HG03565 (cell line): ENCODE data around the gene LRRTM3.

ENCODE experiments used
- ATAC-seq: cut with Tn5 transposase; IDR thresholded peaks from one replicate; pipeline ENCODE4 v1.9.1; 2021; ENCODE audit warnings: mild to moderate bottlenecking, moderate library complexity; ENCODE audit not compliant: unreplicated experiment

The LRRTM3 gene

DNA sequence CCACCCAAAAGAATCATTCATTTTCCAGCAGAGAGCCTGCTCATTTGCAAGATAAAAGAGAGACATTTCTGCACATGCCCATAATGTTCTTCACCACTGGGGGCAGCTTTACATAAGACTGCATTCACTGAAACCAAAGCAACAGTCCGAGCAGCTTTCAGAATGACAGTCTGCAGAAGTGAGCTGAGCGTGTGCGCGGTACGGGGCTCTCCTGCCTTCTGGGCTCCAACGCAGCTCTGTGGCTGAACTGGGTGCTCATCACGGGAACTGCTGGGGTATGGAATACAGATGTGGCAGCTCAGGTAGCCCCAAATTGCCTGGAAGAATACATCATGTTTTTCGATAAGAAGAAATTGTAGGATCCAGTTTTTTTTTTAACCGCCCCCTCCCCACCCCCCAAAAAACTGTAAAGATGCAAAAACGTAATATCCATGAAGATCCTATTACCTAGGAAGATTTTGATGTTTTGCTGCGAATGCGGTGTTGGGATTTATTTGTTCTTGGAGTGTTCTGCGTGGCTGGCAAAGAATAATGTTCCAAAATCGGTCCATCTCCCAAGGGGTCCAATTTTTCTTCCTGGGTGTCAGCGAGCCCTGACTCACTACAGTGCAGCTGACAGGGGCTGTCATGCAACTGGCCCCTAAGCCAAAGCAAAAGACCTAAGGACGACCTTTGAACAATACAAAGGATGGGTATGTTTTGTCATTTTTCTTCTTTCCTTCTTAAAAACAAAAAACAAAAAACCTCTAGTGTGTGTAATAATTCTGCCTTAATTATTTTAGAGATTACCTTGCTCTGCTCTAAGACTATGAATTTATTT is at the start of gene LRRTM3:
TSS of gene LRRTM3 (plus strand) at position 141 of the 820 bp plus-strand sequence.
- ATAC-seq = peak; percentile 100

DNA sequence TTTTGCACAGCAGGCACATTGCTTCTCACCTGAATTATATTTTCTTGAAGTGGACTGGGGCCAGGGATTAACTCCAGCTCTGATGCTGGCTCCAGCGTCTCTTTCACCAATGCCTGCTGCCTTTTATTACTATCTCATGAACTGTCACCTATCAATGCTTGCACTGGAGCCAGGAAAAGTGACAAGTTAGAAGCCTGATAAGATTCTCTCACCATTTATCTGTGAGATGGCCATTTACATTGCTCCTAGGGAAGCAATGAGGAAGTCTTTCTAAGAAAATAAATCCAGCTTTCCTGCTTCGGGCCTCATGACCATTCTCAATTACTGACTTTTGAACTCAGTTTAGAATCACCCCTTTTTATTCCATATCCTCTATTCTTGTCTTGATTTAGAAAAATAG is 48.5 kb upstream of the LRRTM3 start:
- no peak for ATAC-seq

DNA sequence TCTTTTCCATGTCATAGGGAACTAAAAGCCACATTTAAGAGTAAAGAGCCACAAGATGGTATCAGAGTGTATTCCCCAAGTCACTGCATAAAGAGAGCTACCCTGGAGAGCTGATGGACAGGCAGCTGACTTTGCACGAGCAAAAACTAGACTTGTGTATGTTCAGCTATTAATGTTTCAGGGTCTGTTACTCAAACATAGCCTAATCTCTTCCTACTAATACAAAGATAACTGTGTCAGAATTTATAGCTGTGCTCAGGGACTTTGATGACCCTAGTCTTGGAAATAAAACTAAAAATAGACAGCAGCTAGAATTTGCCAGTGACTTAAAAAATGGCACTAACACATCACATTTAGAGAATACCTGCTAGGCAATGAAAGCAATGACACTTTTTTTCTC is 45.5 kb upstream of the LRRTM3 start:
- no peak for ATAC-seq

DNA sequence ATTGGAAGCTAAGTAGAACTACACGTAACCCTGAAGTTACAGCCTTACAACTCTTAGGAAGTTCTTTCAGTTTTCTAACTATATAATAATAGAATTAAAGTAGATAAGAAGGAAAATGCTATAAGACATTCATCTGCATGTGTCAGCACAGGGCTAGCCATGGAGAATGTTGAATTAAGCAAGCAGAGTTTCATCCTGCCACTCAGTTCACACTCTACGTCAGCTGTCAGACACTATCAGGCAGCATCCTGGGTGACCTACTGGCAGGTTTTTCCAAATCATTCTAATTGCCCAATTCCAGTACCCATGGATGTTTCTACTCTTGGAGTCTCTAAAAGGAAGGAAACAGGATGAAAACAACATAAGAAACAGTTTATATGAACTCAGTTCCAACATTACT is 45.0 kb upstream of the LRRTM3 start:
- no peak for ATAC-seq

DNA sequence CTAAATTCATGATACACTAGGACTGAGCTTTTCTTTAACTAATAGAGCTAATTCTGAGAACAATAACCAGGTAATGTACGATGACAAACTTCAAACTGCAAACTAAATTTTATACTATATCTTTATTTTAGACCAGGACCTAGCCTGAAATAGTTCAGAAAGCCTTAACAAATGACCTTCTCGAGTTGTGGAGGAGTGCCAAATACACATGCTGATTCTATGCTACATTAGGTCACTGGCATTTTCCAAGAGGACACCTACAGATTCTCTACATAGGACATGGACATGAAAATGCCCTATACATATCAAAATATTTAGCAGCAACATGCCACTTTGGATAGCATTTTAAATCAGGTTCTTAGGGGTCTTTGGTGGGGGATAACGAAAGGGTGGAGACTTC is 44.0 kb upstream of the LRRTM3 start:
- ATAC-seq = no peak

DNA sequence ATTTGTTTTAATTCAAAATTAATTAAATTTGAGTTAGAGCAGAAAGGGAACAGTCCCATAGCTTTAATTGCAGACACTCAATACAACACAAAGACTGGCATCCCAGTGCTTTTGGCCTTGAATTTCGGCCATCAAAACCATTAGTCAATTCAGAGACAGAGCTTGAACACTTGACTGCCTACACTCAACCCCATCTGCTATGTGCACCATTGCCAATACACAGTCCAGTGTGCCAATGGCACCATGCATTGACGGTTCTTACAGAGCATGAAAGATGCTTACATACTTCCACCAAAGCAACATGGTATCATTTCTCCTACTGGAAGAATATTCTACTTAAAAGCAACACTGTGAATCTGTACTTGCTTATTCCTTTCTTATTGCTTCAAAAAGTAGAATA is 43.6 kb upstream of the LRRTM3 start:
- no peak for ATAC-seq

DNA sequence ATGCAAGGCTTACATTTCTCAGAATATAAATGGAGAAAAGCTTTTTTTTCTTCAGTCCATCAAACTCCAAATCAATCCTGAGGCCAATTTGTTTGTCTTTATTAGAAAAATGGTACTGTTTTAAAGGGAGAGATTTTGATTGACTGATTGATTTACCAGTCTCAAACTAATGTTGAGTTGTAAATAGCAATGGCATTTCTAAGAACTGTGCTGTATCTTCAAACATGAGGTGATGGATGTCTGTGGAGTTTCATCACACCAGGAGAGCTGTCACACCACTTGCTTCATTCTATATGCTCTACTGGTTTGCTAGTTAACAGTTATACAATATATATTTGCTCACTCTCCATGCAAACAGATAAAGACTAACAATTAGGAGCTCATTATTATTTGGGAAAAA is 39.0 kb upstream of the LRRTM3 start:
- no peak for ATAC-seq

DNA sequence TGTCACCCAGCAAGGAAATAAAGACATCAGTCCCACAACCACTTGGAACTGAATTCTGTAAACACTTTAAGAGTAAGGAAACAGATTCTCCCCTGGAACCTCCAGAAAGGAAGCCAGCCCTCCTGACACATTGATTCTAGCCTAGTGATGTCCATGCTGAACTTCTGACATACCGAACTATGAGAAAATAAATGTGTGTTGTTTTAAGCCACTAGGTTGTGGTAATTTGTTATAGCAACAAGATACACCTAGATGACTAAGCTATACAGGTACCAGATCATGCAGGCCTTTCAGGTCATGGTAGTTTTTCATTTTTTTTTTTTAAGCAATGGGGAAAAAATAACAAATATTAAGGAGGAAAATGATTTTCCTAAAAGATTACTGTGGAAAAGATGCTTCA is 37.6 kb upstream of the LRRTM3 start:
- no peak for ATAC-seq

DNA sequence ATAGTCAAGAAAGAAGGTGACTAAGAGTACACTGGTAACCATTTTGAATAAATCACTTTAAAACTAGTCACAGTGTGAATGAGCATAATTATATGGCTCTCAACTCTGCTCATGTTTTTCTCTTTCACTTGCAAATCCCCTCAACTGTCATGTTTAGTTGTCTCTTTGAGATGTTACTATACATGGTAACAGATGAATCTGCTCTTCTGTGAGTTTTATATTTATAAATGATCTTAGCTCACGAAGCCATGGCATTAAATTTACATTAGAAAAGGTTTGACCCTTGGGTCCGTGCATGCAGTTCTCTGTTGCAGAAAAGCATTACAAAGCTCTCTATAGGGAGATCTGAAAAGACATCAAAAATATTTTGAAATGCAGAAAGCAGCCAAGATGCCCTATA is 33.0 kb upstream of the LRRTM3 start:
- ATAC-seq = no peak

DNA sequence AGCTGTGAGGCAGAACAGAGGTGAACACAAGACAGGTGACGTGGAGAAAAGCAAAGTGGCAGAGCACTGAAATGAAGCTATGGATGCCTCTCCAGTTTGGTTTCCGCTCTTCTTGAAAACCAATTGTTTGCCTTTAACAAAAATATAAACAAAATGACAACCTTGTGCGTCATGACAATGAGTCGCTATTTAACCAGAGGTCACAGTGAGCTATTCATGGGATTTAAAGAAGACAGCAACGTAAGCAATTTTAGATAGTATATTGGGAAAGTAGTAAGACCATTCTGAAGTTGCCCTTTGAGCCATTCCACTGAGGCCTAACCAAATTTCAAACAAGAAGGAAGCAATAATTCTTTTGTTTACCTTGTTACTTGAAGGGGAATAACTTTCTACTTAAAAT is 15.2 kb upstream of the LRRTM3 start:
- ATAC-seq = no peak

DNA sequence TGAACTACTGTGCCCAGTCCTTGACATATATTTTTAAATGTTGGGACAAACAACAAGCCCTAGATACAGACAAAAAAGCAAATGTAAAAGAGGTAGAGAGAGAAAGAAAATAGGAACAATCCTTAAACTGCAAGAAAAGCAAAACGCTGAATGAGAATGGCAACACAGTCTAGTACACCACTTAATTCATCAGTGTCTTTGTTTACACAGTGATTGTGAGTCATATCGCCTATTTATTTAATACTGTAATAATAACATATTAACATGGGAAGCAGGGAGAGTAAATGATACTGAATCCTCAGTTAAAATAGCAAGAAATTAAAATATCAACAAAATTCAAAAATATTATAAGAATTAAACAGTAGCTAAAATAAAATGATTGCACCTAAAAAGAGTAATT is 9.8 kb upstream of the LRRTM3 start:
- no peak for ATAC-seq

DNA sequence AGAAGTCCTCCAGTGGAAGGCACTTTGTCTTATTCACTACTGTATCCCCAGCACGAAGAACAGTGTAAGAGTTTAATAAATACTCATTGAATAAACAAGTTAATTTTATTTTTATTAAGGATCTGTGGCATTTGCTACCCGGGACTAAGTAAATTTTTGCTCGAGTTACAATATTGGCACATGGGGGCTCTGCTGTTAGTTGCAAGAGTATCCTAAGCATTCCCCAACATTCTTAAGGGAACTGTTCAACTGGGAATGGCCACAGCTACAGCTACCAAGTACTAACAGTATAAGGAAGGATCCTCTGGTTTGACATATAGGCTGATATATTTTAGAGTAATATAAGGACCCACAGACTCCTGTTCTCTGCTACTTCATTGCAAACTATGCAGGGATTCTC is 8.7 kb upstream of the LRRTM3 start:
- ATAC-seq = no peak

DNA sequence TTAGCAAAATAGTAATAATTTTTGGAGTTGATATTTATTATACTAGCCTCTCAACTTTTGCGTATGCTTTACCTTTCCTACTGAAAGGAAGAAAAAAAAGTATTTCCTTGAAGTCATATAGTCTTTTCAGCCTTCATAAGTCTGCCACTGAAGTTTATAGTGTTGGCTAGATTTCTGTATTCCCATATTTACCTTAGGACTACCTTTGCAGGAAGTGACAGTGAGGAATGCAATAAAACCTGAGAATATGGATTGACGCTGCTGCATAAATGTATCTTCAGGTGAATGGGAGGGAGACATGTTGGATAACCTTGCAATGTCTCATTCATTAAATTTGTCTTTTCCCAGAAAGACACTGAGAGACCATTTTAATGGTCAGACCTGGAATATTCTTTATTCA is 6.6 kb upstream of the LRRTM3 start:
- ATAC-seq = no peak

DNA sequence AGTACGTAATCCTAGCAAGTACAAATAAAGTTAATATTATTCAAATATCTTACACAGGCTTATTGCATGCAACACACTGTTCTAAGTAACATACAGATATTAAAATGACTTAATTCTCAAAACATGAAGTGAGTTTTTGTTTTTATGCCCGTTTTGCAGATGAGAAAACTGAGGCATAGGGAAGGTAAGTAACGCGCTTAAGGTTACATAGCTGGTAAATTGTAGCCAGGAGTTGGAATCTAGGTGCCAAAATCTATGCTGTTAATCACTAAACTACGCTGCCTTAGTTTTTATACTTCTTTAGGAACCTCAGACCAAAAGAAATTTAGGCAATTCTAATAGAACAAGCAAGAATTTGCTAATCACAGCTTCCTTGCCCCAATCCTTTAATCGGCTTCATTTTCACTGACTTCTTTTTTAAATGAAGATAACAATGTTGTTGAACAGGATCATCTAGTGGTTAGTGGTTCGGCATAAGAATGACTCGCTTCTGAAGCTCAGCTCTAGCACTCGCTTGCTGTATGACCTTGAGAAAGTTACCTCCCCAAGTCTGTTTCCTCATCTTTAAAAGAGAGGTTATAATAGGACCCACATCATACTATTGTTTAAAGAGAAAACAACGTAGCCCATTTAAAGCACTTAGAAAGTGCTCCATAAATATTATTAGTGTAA is 1.0 kb upstream of the LRRTM3 start:
- ATAC-seq = no peak

DNA sequence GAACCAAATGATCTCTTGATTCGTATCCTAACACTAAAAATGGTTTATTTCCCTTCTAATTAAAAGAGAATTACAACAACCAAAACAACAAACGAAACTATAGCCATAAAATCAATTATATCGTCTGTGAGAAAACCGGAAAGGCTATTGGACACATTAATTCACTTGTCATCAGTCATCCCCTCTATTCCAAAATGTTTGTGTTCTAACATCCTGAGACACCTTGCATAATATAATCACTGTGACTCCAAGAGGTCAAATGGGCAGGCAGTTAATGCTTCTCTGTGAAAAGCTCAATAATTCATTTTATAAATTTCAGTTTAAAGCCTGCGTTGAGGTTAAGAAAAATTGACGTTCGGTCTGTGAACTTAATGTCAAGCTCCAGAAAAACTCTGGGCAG is 463 bp upstream of the LRRTM3 start:
- ATAC-seq = no peak

DNA sequence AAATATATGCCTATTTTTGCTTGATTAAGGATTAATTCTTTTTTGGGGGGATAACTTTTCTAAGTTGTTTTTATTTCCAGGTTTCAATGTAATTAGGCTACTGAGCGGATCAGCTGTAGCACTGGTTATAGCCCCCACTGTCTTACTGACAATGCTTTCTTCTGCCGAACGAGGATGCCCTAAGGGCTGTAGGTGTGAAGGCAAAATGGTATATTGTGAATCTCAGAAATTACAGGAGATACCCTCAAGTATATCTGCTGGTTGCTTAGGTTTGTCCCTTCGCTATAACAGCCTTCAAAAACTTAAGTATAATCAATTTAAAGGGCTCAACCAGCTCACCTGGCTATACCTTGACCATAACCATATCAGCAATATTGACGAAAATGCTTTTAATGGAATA is 1.0 kb downstream of the LRRTM3 start:
- ATAC-seq = no peak

DNA sequence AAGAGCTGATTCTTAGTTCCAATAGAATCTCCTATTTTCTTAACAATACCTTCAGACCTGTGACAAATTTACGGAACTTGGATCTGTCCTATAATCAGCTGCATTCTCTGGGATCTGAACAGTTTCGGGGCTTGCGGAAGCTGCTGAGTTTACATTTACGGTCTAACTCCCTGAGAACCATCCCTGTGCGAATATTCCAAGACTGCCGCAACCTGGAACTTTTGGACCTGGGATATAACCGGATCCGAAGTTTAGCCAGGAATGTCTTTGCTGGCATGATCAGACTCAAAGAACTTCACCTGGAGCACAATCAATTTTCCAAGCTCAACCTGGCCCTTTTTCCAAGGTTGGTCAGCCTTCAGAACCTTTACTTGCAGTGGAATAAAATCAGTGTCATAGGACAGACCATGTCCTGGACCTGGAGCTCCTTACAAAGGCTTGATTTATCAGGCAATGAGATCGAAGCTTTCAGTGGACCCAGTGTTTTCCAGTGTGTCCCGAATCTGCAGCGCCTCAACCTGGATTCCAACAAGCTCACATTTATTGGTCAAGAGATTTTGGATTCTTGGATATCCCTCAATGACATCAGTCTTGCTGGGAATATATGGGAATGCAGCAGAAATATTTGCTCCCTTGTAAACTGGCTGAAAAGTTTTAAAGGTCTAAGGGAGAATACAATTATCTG is 1.6 kb downstream of the LRRTM3 start:
- ATAC-seq = no peak

DNA sequence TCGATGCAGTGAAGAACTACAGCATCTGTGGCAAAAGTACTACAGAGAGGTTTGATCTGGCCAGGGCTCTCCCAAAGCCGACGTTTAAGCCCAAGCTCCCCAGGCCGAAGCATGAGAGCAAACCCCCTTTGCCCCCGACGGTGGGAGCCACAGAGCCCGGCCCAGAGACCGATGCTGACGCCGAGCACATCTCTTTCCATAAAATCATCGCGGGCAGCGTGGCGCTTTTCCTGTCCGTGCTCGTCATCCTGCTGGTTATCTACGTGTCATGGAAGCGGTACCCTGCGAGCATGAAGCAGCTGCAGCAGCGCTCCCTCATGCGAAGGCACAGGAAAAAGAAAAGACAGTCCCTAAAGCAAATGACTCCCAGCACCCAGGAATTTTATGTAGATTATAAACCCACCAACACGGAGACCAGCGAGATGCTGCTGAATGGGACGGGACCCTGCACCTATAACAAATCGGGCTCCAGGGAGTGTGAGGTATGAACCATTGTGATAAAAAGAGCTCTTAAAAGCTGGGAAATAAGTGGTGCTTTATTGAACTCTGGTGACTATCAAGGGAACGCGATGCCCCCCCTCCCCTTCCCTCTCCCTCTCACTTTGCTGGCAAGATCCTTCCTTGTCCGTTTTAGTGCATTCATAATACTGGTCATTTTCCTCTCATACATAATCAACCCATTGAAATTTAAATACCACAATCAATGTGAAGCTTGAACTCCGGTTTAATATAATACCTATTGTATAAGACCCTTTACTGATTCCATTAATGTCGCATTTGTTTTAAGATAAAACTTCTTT is 2.3 kb downstream of the LRRTM3 start:
- ATAC-seq = no peak

DNA sequence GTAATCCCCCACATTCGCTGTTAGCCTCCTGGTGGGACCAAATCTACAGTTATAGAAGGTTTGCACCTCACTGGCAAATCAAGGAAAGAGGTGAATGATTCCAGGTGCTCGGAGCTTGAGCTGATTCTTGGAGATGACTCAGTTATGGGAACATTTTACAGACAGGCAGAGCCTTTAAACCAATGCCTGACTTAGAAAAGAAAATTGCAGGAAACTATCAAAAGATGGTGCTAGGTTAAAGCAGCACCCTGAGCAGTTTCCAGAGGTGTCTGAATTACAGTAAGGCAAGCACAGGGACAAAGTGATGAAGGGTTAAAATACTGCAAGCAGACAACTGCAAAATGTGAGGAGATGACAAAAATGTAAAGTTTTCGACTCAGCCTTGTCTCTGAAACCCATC is 2.9 kb downstream of the LRRTM3 start:
- ATAC-seq = no peak

DNA sequence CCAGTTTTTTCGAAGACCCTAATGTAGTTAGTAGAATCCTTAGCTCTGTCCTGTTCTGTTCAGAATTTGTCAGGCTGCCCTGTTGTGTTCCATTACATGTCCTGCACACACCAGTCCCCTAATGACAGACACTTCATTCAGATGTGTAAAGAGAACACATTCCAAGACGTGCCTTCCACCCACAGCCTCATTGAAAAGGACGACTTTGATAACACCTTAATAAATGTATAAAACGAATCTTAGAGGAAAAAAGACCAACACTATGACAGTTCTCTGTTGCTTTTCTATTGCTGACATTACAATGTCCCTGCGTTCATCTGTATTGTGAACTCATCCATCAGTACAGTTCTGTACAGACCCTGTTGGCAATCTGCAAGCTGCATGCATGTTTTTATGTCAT is 3.5 kb downstream of the LRRTM3 start:
- ATAC-seq = no peak

DNA sequence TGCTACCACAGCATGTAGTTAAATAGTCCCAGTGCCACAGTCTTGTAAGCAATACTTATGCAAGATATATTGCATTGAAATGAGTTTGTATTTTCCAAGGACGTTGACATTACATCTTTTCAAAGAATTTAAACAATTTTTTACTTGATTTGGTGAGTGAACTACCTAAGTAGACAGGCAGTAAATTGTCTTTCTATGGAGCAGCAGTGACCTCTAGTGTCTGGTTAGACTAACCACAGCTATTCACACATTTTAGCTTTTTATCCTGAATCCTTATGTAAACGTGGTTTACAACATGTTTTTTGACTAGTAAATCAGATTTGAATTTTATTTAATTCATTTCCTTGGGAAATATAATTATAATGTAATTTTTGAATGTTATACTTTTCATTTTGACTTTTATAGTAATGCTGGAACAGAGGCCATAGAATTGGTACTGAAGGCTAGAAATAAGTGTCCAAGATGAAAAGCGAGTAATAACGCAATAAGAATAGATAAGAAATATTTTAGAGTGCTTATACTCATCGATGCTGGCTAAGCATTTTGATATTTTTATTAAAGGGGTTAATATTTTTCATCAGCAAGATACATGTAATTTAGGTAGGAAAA is 5.6 kb downstream of the LRRTM3 start:
- peak; percentile 85 for ATAC-seq
